Pancreas (tissue), 10 donors: ENCODE results near the gene MTUS2. TPM values are rescaled to one million over a fixed set of nuclear protein-coding genes. Genes with fewer than 3 reads are reported as not detected.
A peak's percentile ranks its signal among the peaks of the same experiment; 100 is the strongest.

Source experiments
- ATAC-seq, 4 donors: fragments of 200-7000 bp; cut with Tn5 transposase; one replicate each; pipeline versions ENCODE4 v1.8.0 to v1.9.1; 2020; ENCODE audit warnings: mild to moderate bottlenecking in 4 of 4, moderate library complexity in 4 of 4
- DNase-seq, 6 donors: peaks; one replicate each; pipeline ENCODE4 v3.0.0-alpha.2; 2020
- FAIRE-seq: peaks from 2 replicates; lab custom pipeline; 2012; peaks lifted over from hg19 to GRCh38; lab: Jason Lieb, UNC
- H3K27ac ChIP-seq, 4 donors: fragments of 200-600 bp; sonication (generic); 1 replicate in 3 of 4; 2 replicates in 1 of 4; pipeline versions ENCODE4 v1.5.0 to v1.8.0; 2020
- H3K27me3 ChIP-seq, 4 donors: fragments of 200-600 bp; one replicate each; pipeline ENCODE4 v1.8.0; 2021
- H3K36me3 ChIP-seq, 3 donors: fragments of 200-600 bp; sonication (generic) in 1 of 3; one replicate each; pipeline versions ENCODE4 v1.5.0 to v1.8.0; 2020 to 2021
- H3K4me1 ChIP-seq, 3 donors: fragments of 200-600 bp; one replicate each; pipeline ENCODE4 v1.8.0; 2021
- H3K4me3 ChIP-seq, 4 donors: fragments of 200-600 bp; sonication (generic) in 2 of 4; one replicate each; pipeline versions ENCODE4 v1.5.0 to v1.8.0; 2020 to 2021
- H3K9me3 ChIP-seq, 4 donors: fragments of 200-600 bp; one replicate each; pipeline ENCODE4 v1.8.0; 2021
- CTCF ChIP-seq, 4 donors: fragments of 200-600 bp; sonication (generic) in 3 of 4; IDR thresholded peaks; one replicate each; pipeline versions ENCODE4 v1.5.0 to v1.8.0; 2021; ENCODE audit warnings: antibody characterized with exemption in 4 of 4
- WGBS, 2 donors: extraction: QIAGEN DNeasy Blood & Tissue Kit; methylation state at CpG; one replicate each; pipeline ENCODE4 v1.1.7; 2013; 5-methylcytosine and 5-hydroxymethylcytosine counted together
- intact Hi-C, 3 donors: fragments of 100-400 bp; cut with DNase I; formaldehyde crosslinking; loops; one replicate each; pipeline versions ENCODE4 v1.11.1 to v1.14.2; 2022
- polyA plus RNA-seq, 2 donors: library from polyadenylated mRNA; stranded (reverse); fragments of 200-250 nt; gene quantifications; one replicate each; pipeline ENCODE4 v1.2.3, GENCODE V29; 2013
- total RNA-seq, 6 donors: library from RNA; stranded (reverse); fragmentation: NEBNext Ultra II Directional in 4 of 6; extraction: Animal tissue kit (Norgen Biotek cat#: 25700) in 4 of 6; gene quantifications; one replicate each; pipeline versions ENCODE4 v1.2.1 to v1.2.4, GENCODE V29; 2021 to 2023
- donor health status: healthy with polysubstance abuse.
- donor health status: DM: no; HTN: no; CAD: no; lungs with moderate emphysema.
- donor health status: DM: no; HTN: no; CAD: no.
- donor health status: control.
- donor health status: control.
- donor health status: Bipolar disorder and iron deficiency.
- donor health status: DM: yes; HTN: yes; CAD: no.
- donor health status: DM: no; HTN: no; CAD: no.
- donor health status: DM: no; HTN: no; CAD: no.
- donor health status: DM: yes; HTN: yes; CAD: no.

Gene MTUS2
- total and polyA plus RNA-seq, 8 donors: 2.2 to 9.0 (median 4.8) TPM

- ATAC-seq (no peak), FAIRE-seq (no peak), DNase-seq (no peak)
- H3K4me1 ChIP-seq: no peaks in the 10 kb centered on the region
- WGBS, 2 donors: 66 to 68% methylated on average over 2 of the region's 2 CpGs
- H3K4me3 ChIP-seq: no peak overlapping the region
- no peaks in the 10 kb centered on the region for H3K36me3 ChIP-seq
- intact Hi-C loops: no loop called here
- TF ChIP-seq CTCF (IDR thresholded peaks at IDR 0.05): no peak
- H3K27ac ChIP-seq: no peak overlapping the region
- H3K27me3 ChIP-seq: peaks cover 0 to 5% (median 0%) of the 10 kb centered on the region in 4 donors
- H3K9me3 ChIP-seq: no peaks in the 10 kb centered on the region
Measured at GRCh38 chr13:28850226-28850625, 30.1 kb downstream of the MTUS2 start.

- peaks cover 0 to 5% (median 0%) of the 10 kb centered on the region in 4 donors for H3K27me3 ChIP-seq
- TF ChIP-seq CTCF (IDR thresholded peaks at IDR 0.05): no peak
- 62 to 65% methylated on average over 6 of the region's 6 CpGs for WGBS, 2 donors
- ATAC-seq: no peak
- H3K4me1 ChIP-seq: no peaks in the 10 kb centered on the region
- H3K4me3 ChIP-seq: no peak overlapping the region
- H3K36me3 ChIP-seq: no peaks in the 10 kb centered on the region
- no peak for DNase-seq
- H3K27ac ChIP-seq: no peak overlapping the region
- FAIRE-seq: no peak
- H3K9me3 ChIP-seq: no peaks in the 10 kb centered on the region
- intact Hi-C loops: no loop called here
Measured at GRCh38 chr13:28851422-28851821, 31.3 kb downstream of the MTUS2 start.

- ATAC-seq (peak in 1 of 4 donors; percentile 24), FAIRE-seq (no peak), DNase-seq (no peak)
- H3K36me3 ChIP-seq: no peaks in the 10 kb centered on the region
- no peak overlapping the region for H3K27ac ChIP-seq
- no peak for TF ChIP-seq CTCF (IDR thresholded peaks at IDR 0.05)
- no peaks in the 10 kb centered on the region for H3K4me1 ChIP-seq
- intact Hi-C loops: no loop called here
- H3K9me3 ChIP-seq: no peaks in the 10 kb centered on the region
- WGBS, 2 donors: 29 to 39% methylated on average over 4 of the region's 4 CpGs
- H3K27me3 ChIP-seq: peaks cover 0 to 5% (median 0%) of the 10 kb centered on the region in 4 donors
- no peak overlapping the region for H3K4me3 ChIP-seq
Measured at GRCh38 chr13:28854657-28855056, 34.5 kb downstream of the MTUS2 start.

GRCh38 chr13:28856287-28856686 lies 36.1 kb downstream of the MTUS2 start:
- no peaks in the 10 kb centered on the region for H3K4me1 ChIP-seq
- DNase-seq (no peak), FAIRE-seq (no peak), ATAC-seq (no peak)
- WGBS, 2 donors: 70 to 82% methylated on average over 6 of the region's 6 CpGs
- no peaks in the 10 kb centered on the region for H3K27me3 ChIP-seq
- intact Hi-C loops: no loop called here
- H3K4me3 ChIP-seq: no peak overlapping the region
- H3K9me3 ChIP-seq: no peaks in the 10 kb centered on the region
- no peak overlapping the region for H3K27ac ChIP-seq
- TF ChIP-seq CTCF (IDR thresholded peaks at IDR 0.05): no peak
- no peaks in the 10 kb centered on the region for H3K36me3 ChIP-seq

GRCh38 chr13:28859069-28859468 lies 38.9 kb downstream of the MTUS2 start:
- ATAC-seq (no peak), DNase-seq (no peak), FAIRE-seq (no peak)
- intact Hi-C loops: no loop called here
- no peaks in the 10 kb centered on the region for H3K27me3 ChIP-seq
- 86 to 92% methylated on average over 2 of the region's 2 CpGs for whole genome bisulfite sequencing, 2 donors
- H3K4me3 ChIP-seq: no peak overlapping the region
- H3K9me3 ChIP-seq: no peaks in the 10 kb centered on the region
- no peak overlapping the region for H3K27ac ChIP-seq
- no peaks in the 10 kb centered on the region for H3K4me1 ChIP-seq
- TF ChIP-seq CTCF (IDR thresholded peaks at IDR 0.05): no peak
- no peaks in the 10 kb centered on the region for H3K36me3 ChIP-seq
